Smooth muscle cell (in vitro differentiated cells): Measurements from ENCODE around the gene ATP5PF. TPM values are rescaled to one million over a fixed set of nuclear protein-coding genes. Genes with fewer than 3 reads are reported as not detected.

Experiments used
- DNase-seq: peaks from one replicate; lab custom pipeline; 2025; ENCODE audit not compliant: unreplicated experiment; lab: John Stamatoyannopoulos, UW
- H2AFZ ChIP-seq: fragments of 200-600 bp; sonication (generic); 2 replicates; pipeline ENCODE4 v1.6.0; 2016; ENCODE audit warnings: antibody characterized with exemption, low read depth, mild to moderate bottlenecking
- H3F3A ChIP-seq: fragments of 200-600 bp; sonication (generic); 2 replicates; pipeline ENCODE4 v1.6.0; 2017; ENCODE audit warnings: antibody characterized with exemption, low read depth
- H3K27ac ChIP-seq: fragments of 200-600 bp; sonication (generic); 2 replicates; pipeline ENCODE4 v1.5.1; 2016; ENCODE audit warnings: low read depth, mild to moderate bottlenecking
- H3K27me3 ChIP-seq: fragments of 200-600 bp; sonication (generic); 2 replicates; pipeline ENCODE4 v1.6.1; 2016; ENCODE audit warnings: low read depth, mild to moderate bottlenecking
- H3K36me3 ChIP-seq: fragments of 200-600 bp; sonication (generic); 2 replicates; pipeline ENCODE4 v1.5.1; 2016; ENCODE audit warnings: low read depth
- H3K4me1 ChIP-seq: fragments of 200-600 bp; sonication (generic); 2 replicates; pipeline ENCODE4 v1.5.1; 2016; ENCODE audit warnings: low read depth
- H3K4me2 ChIP-seq: fragments of 200-600 bp; sonication (generic); 2 replicates; pipeline ENCODE4 v1.6.0; 2016; ENCODE audit warnings: mild to moderate bottlenecking
- H3K4me3 ChIP-seq: fragments of 200-600 bp; sonication (generic); 2 replicates; pipeline ENCODE4 v1.5.1; 2016; ENCODE audit warnings: mild to moderate bottlenecking
- H3K79me2 ChIP-seq: fragments of 200-600 bp; sonication (generic); 2 replicates; pipeline ENCODE4 v1.6.0; 2016; ENCODE audit warnings: low read depth, mild to moderate bottlenecking
- H3K9ac ChIP-seq: fragments of 200-600 bp; sonication (generic); 2 replicates; pipeline ENCODE4 v1.6.0; 2016; ENCODE audit warnings: low read depth
- H3K9me3 ChIP-seq: fragments of 200-600 bp; sonication (generic); replicated peaks from 2 replicates; pipeline ENCODE4 v1.5.1; 2016; ENCODE audit warnings: low read depth
- H4K20me1 ChIP-seq: fragments of 200-600 bp; sonication (generic); 2 replicates; pipeline ENCODE4 v1.6.0; 2016; ENCODE audit warnings: low read depth
- CTCF ChIP-seq: fragments of 200-600 bp; sonication (generic); IDR thresholded peaks from 2 replicates; pipeline ENCODE4 v1.5.1; 2017; ENCODE audit warnings: borderline replicate concordance, mild to moderate bottlenecking, antibody characterized with exemption; ENCODE audit not compliant: insufficient read depth, poor library complexity, severe bottlenecking
- WGBS: methylation state at CpG from one replicate; pipeline ENCODE4 v1.1.7; 2016; ENCODE audit warnings: low lambda C conversion rate; 5-methylcytosine and 5-hydroxymethylcytosine counted together
- polyA plus RNA-seq: library from polyadenylated mRNA; unstranded; fragments of >200 nt; fragmentation: Nextera tagmentation; extraction: Ambion mirVana; gene quantifications from 2 replicates; pipeline ENCODE4 v1.2.1, GENCODE V29; 2016
- total RNA-seq: library from RNA; depleted of rRNA; stranded (reverse); fragments of >200 nt; gene quantifications from 2 replicates; pipeline ENCODE4 v1.2.3, GENCODE V29; 2014

Gene ATP5PF
- total and polyA plus RNA-seq, 2 experiments from 2014 or later, result 127 to 304 TPM

GRCh38 chr21:25760061-25760460 is 25.4 kb upstream of the ATP5PF start:
- Histone ChIP-seq H3K9ac (no peak overlapping the region), H3K9me3 (no peaks in the 10 kb centered on the region), H2AFZ (no peak overlapping the region), H3K27me3 (no peaks in the 10 kb centered on the region), H3K79me2 (no peaks in the 10 kb centered on the region), H3K4me1 (no peaks in the 10 kb centered on the region), H3K27ac (no peak overlapping the region), H3K4me2 (no peak overlapping the region), H3K4me3 (no peak overlapping the region), H3K36me3 (peaks cover 14% of the 10 kb centered on the region), H4K20me1 (no peaks in the 10 kb centered on the region), H3F3A (no peaks in the 10 kb centered on the region)
- TF ChIP-seq CTCF, result no peak
- DNase-seq, result no peak
- WGBS, result 92% methylated on average over 3 of the region's 3 CpGs

GRCh38 chr21:25759573-25759972 is 24.9 kb upstream of the ATP5PF start:
- H3K36me3 ChIP-seq, result peaks cover 13% of the 10 kb centered on the region
- H3K27me3 ChIP-seq, result no peaks in the 10 kb centered on the region
- no peak overlapping the region for H3K4me3 ChIP-seq
- H3F3A ChIP-seq, result no peaks in the 10 kb centered on the region
- H3K27ac ChIP-seq, result no peak overlapping the region
- H3K9ac ChIP-seq, result no peak overlapping the region
- H3K9me3 ChIP-seq, result no peaks in the 10 kb centered on the region
- no peaks in the 10 kb centered on the region for H3K79me2 ChIP-seq
- no peak for DNase-seq
- no peaks in the 10 kb centered on the region for H3K4me1 ChIP-seq
- H4K20me1 ChIP-seq, result no peaks in the 10 kb centered on the region
- no peak overlapping the region for H2AFZ ChIP-seq
- no peak for TF ChIP-seq CTCF
- no peak overlapping the region for H3K4me2 ChIP-seq
- WGBS, result 79% methylated on average over 1 of the region's 1 CpG

- Histone ChIP-seq H3K27me3 (no peaks in the 10 kb centered on the region), H3K27ac (no peak overlapping the region), H3K4me1 (no peaks in the 10 kb centered on the region), H4K20me1 (no peaks in the 10 kb centered on the region), H2AFZ (no peak overlapping the region), H3K9ac (no peak overlapping the region), H3K9me3 (no peaks in the 10 kb centered on the region), H3K79me2 (no peaks in the 10 kb centered on the region), H3K36me3 (peaks cover 9% of the 10 kb centered on the region), H3K4me3 (no peak overlapping the region), H3F3A (no peaks in the 10 kb centered on the region), H3K4me2 (no peak overlapping the region)
- TF ChIP-seq CTCF, result no peak
- DNase-seq, result no peak
Observed at GRCh38 chr21:25757531-25757930, 22.8 kb upstream of the ATP5PF start.

- H2AFZ ChIP-seq, result no peak overlapping the region
- H3K4me3 ChIP-seq, result no peak overlapping the region
- H3K9ac ChIP-seq, result no peak overlapping the region
- H3K27me3 ChIP-seq, result no peaks in the 10 kb centered on the region
- no peaks in the 10 kb centered on the region for H3K79me2 ChIP-seq
- H3K9me3 ChIP-seq, result no peaks in the 10 kb centered on the region
- peaks cover 10% of the 10 kb centered on the region for H3K36me3 ChIP-seq
- H4K20me1 ChIP-seq, result no peaks in the 10 kb centered on the region
- no peak overlapping the region for H3K27ac ChIP-seq
- 89% methylated on average over 6 of the region's 6 CpGs for WGBS
- H3K4me2 ChIP-seq, result no peak overlapping the region
- TF ChIP-seq CTCF, result no peak
- no peak for DNase-seq
- no peaks in the 10 kb centered on the region for H3K4me1 ChIP-seq
- no peaks in the 10 kb centered on the region for H3F3A ChIP-seq
Observed at GRCh38 chr21:25756190-25756932, 21.7 kb upstream of the ATP5PF start.
